Measurements from ENCODE around the gene LSP1.
A peak's percentile ranks its signal among the peaks of the same experiment; 100 is the strongest.

Gene LSP1

GRCh38 chr11:1827931-1828330, 25.0 kb upstream of the LSP1 start:
- Histone ChIP-seq H3K79me1 (ENCODE audit: low read length) (peaks cover 12% of the 10 kb centered on the region), H2BK120ac (ENCODE audit: insufficient read depth, low read length, poor library complexity) (no peak overlapping the region), H3K79me2 (ENCODE audit: control insufficient read depth, insufficient read depth, low read length, poor library complexity) (no peaks in the 10 kb centered on the region), H3K9me3 (ENCODE audit: insufficient read depth, low read depth, low read length) (no peaks in the 10 kb centered on the region), H3K9ac (ENCODE audit: low read length) (no peak overlapping the region), H3K27ac (ENCODE audit: low read depth, low read length) (no peak overlapping the region), H3K14ac (ENCODE audit: low read length) (no peak overlapping the region), H2AFZ (ENCODE audit: insufficient read depth, low read length, poor library complexity) (no peak overlapping the region), H2AK5ac (ENCODE audit: low read length) (no peak overlapping the region), H3K4me2 (ENCODE audit: low read length) (no peak overlapping the region), H3K4ac (ENCODE audit: low read depth, low read length) (no peak overlapping the region), H3K27me3 (ENCODE audit: insufficient read depth, low read length) (no peaks in the 10 kb centered on the region), H4K91ac (ENCODE audit: low read depth, low read length) (peak overlapping the region; percentile 3), H4K12ac (ENCODE audit: low read depth, low read length) (no peak overlapping the region), H2BK12ac (ENCODE audit: low read length) (peak overlapping the region; percentile 20), H3K36me3 (ENCODE audit: control insufficient read depth in 1 of 2, insufficient read depth in 2 of 2, low read length in 2 of 2) (no peaks in the 10 kb centered on the region), H3K4me1 (ENCODE audit: control insufficient read depth in 1 of 2, insufficient read depth in 2 of 2, low read length in 2 of 2) (peaks cover 12 to 29% of the 10 kb centered on the region in 2 experiments), H4K8ac (ENCODE audit: low read depth, low read length) (no peak overlapping the region), H3K18ac (ENCODE audit: low read length) (no peak overlapping the region), H3K4me3 (ENCODE audit: low read depth, low read length) (no peak overlapping the region), H2BK5ac (ENCODE audit: low read depth, low read length, poor library complexity) (no peak overlapping the region), H3K23ac (ENCODE audit: low read length) (no peak overlapping the region)
- WGBS (ENCODE audit: extremely low coverage, insufficient coverage, insufficient read length): no CpG with 5 or more reads among the region's 19 CpGs
- no peak for DNase-seq

- no peak overlapping the region for H4K8ac ChIP-seq (ENCODE audit: low read depth, low read length)
- no peak overlapping the region for H3K4me2 ChIP-seq (ENCODE audit: low read length)
- H2AFZ ChIP-seq (ENCODE audit: insufficient read depth, low read length, poor library complexity): no peak overlapping the region
- WGBS (ENCODE audit: extremely low coverage, insufficient coverage, insufficient read length): no CpG with 5 or more reads among the region's 12 CpGs
- H3K4me1 ChIP-seq (ENCODE audit: control insufficient read depth in 1 of 2, insufficient read depth in 2 of 2, low read length in 2 of 2): peaks cover 14 to 29% of the 10 kb centered on the region in 2 experiments
- H3K27ac ChIP-seq (ENCODE audit: low read depth, low read length): no peak overlapping the region
- no peak overlapping the region for H2BK12ac ChIP-seq (ENCODE audit: low read length)
- no peak overlapping the region for H2BK120ac ChIP-seq (ENCODE audit: insufficient read depth, low read length, poor library complexity)
- no peaks in the 10 kb centered on the region for H3K79me2 ChIP-seq (ENCODE audit: control insufficient read depth, insufficient read depth, low read length, poor library complexity)
- H3K9ac ChIP-seq (ENCODE audit: low read length): no peak overlapping the region
- peaks cover 12% of the 10 kb centered on the region for H3K79me1 ChIP-seq (ENCODE audit: low read length)
- H3K4ac ChIP-seq (ENCODE audit: low read depth, low read length): no peak overlapping the region
- DNase-seq: no peak
- no peak overlapping the region for H2BK5ac ChIP-seq (ENCODE audit: low read depth, low read length, poor library complexity)
- H4K91ac ChIP-seq (ENCODE audit: low read depth, low read length): peak overlapping the region; percentile 48
- no peak overlapping the region for H4K12ac ChIP-seq (ENCODE audit: low read depth, low read length)
- H3K36me3 ChIP-seq (ENCODE audit: control insufficient read depth in 1 of 2, insufficient read depth in 2 of 2, low read length in 2 of 2): no peaks in the 10 kb centered on the region
- H3K14ac ChIP-seq (ENCODE audit: low read length): no peak overlapping the region
- no peaks in the 10 kb centered on the region for H3K27me3 ChIP-seq (ENCODE audit: insufficient read depth, low read length)
- H3K4me3 ChIP-seq (ENCODE audit: low read depth, low read length): no peak overlapping the region
- no peaks in the 10 kb centered on the region for H3K9me3 ChIP-seq (ENCODE audit: insufficient read depth, low read depth, low read length)
- H3K18ac ChIP-seq (ENCODE audit: low read length): no peak overlapping the region
- H3K23ac ChIP-seq (ENCODE audit: low read length): no peak overlapping the region
- no peak overlapping the region for H2AK5ac ChIP-seq (ENCODE audit: low read length)
These were observed 24.3 kb upstream of the LSP1 start for GRCh38 chr11:1828542-1828941.

- Histone ChIP-seq H2AFZ (ENCODE audit: insufficient read depth, low read length, poor library complexity) (no peak overlapping the region), H3K27ac (ENCODE audit: low read depth, low read length) (no peak overlapping the region), H3K27me3 (ENCODE audit: insufficient read depth, low read length) (no peaks in the 10 kb centered on the region), H3K79me2 (ENCODE audit: control insufficient read depth, insufficient read depth, low read length, poor library complexity) (peaks cover 3% of the 10 kb centered on the region), H3K4me2 (ENCODE audit: low read length) (no peak overlapping the region), H3K9ac (ENCODE audit: low read length) (no peak overlapping the region), H3K23ac (ENCODE audit: low read length) (no peak overlapping the region), H4K12ac (ENCODE audit: low read depth, low read length) (no peak overlapping the region), H2AK5ac (ENCODE audit: low read length) (no peak overlapping the region), H3K14ac (ENCODE audit: low read length) (peak overlapping the region; percentile 5), H2BK120ac (ENCODE audit: insufficient read depth, low read length, poor library complexity) (no peak overlapping the region), H3K79me1 (ENCODE audit: low read length) (peaks cover 18% of the 10 kb centered on the region), H3K18ac (ENCODE audit: low read length) (no peak overlapping the region), H3K4me3 (ENCODE audit: low read depth, low read length) (no peak overlapping the region), H3K36me3 (ENCODE audit: control insufficient read depth in 1 of 2, insufficient read depth in 2 of 2, low read length in 2 of 2) (no peaks in the 10 kb centered on the region), H3K4ac (ENCODE audit: low read depth, low read length) (no peak overlapping the region), H3K4me1 (ENCODE audit: control insufficient read depth in 1 of 2, insufficient read depth in 2 of 2, low read length in 2 of 2) (peaks cover 21 to 35% of the 10 kb centered on the region in 2 experiments), H4K8ac (ENCODE audit: low read depth, low read length) (no peak overlapping the region), H2BK5ac (ENCODE audit: low read depth, low read length, poor library complexity) (no peak overlapping the region), H2BK12ac (ENCODE audit: low read length) (peak overlapping the region; percentile 7), H3K9me3 (ENCODE audit: insufficient read depth, low read depth, low read length) (no peaks in the 10 kb centered on the region), H4K91ac (ENCODE audit: low read depth, low read length) (peak overlapping the region; percentile 82)
- no CpG with 5 or more reads among the region's 11 CpGs for WGBS (ENCODE audit: extremely low coverage, insufficient coverage, insufficient read length)
- DNase-seq: peak; percentile 52
These were observed 23.7 kb upstream of the LSP1 start for GRCh38 chr11:1829039-1829820.

GRCh38 chr11:1830004-1830321, 22.9 kb upstream of the LSP1 start:
- no CpG with 5 or more reads among the region's 6 CpGs for WGBS (ENCODE audit: extremely low coverage, insufficient coverage, insufficient read length)
- H3K14ac ChIP-seq (ENCODE audit: low read length): no peak overlapping the region
- no peak overlapping the region for H3K4me2 ChIP-seq (ENCODE audit: low read length)

More at GRCh38 chr11:1830004-1830321, 22.9 kb upstream of the LSP1 start:
- H3K9me3 ChIP-seq (ENCODE audit: insufficient read depth, low read depth, low read length): no peaks in the 10 kb centered on the region
- peak overlapping the region; percentile 40 for H2BK120ac ChIP-seq (ENCODE audit: insufficient read depth, low read length, poor library complexity)
- peaks cover 3% of the 10 kb centered on the region for H3K79me2 ChIP-seq (ENCODE audit: control insufficient read depth, insufficient read depth, low read length, poor library complexity)
- no peaks in the 10 kb centered on the region for H3K36me3 ChIP-seq (ENCODE audit: control insufficient read depth in 1 of 2, insufficient read depth in 2 of 2, low read length in 2 of 2)
- peak overlapping the region; percentile 28 for H2BK5ac ChIP-seq (ENCODE audit: low read depth, low read length, poor library complexity)
- no peak overlapping the region for H2AFZ ChIP-seq (ENCODE audit: insufficient read depth, low read length, poor library complexity)
- no peak for DNase-seq
- peak overlapping the region; percentile 82 for H4K91ac ChIP-seq (ENCODE audit: low read depth, low read length)
- no peak overlapping the region for H2BK12ac ChIP-seq (ENCODE audit: low read length)
- H3K4ac ChIP-seq (ENCODE audit: low read depth, low read length): peak overlapping the region; percentile 3
- no peak overlapping the region for H3K23ac ChIP-seq (ENCODE audit: low read length)
- peak overlapping the region; percentile 29 for H3K27ac ChIP-seq (ENCODE audit: low read depth, low read length)
- peak overlapping the region; percentile 11 for H3K18ac ChIP-seq (ENCODE audit: low read length)
- H4K12ac ChIP-seq (ENCODE audit: low read depth, low read length): no peak overlapping the region
- peaks cover 27 to 42% of the 10 kb centered on the region in 2 experiments for H3K4me1 ChIP-seq (ENCODE audit: control insufficient read depth in 1 of 2, insufficient read depth in 2 of 2, low read length in 2 of 2)
- H4K8ac ChIP-seq (ENCODE audit: low read depth, low read length): no peak overlapping the region
- H3K4me3 ChIP-seq (ENCODE audit: low read depth, low read length): no peak overlapping the region
- no peak overlapping the region for H3K9ac ChIP-seq (ENCODE audit: low read length)
- peaks cover 24% of the 10 kb centered on the region for H3K79me1 ChIP-seq (ENCODE audit: low read length)
- no peaks in the 10 kb centered on the region for H3K27me3 ChIP-seq (ENCODE audit: insufficient read depth, low read length)
- H2AK5ac ChIP-seq (ENCODE audit: low read length): no peak overlapping the region
